Measurements from ENCODE around the gene ARHGEF4.
A peak's percentile ranks its signal among the peaks of the same experiment; 100 is the strongest.
"Not testable (repeated sequence)": the region's sequence is repeated elsewhere in the genome, so short reads cannot be mapped to it uniquely, and the experiment has no call there.

ARHGEF4 gene

DNA sequence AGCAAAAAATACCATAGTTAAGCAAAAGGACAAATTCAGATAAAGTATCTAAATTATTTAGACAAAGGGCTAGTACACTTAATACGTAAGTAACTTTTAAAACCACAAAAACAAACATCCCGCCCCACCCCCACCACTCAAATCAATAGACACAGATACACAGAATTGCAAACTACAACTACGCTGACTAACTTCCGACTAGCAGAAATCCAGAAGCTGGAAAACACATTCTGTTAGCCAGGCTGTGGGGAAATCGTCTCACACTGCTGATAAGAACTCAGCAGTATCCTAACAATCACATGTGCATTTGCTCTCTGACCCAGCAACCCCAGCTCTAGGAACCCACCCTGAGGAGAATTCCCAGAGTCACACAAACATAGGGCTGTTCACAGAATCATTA, 240.0 kb downstream of the ARHGEF4 start:
- TF ChIP-seq CTCF (IDR thresholded peaks at IDR 0.05; ENCODE audit: borderline replicate concordance, insufficient read depth, low read depth, low read length), result no peak
- H3K4me3 ChIP-seq (ENCODE audit: low read depth, low read length), result no peak overlapping the region

GRCh38 chr2:131077182-131077846, 240.6 kb downstream of the ARHGEF4 start:
- no peak for TF ChIP-seq CTCF (IDR thresholded peaks at IDR 0.05; ENCODE audit: borderline replicate concordance, insufficient read depth, low read depth, low read length)
- H3K4me3 ChIP-seq (ENCODE audit: low read depth, low read length), result no peak overlapping the region

- no peak for TF ChIP-seq CTCF (IDR thresholded peaks at IDR 0.05; ENCODE audit: borderline replicate concordance, insufficient read depth, low read depth, low read length)
- H3K4me3 ChIP-seq (ENCODE audit: low read depth, low read length), result no peak overlapping the region
Observed at GRCh38 chr2:131077966-131078365, 241.3 kb downstream of the ARHGEF4 start.

GRCh38 chr2:131079931-131080330, 243.2 kb downstream of the ARHGEF4 start:
- not testable (repeated sequence) for H3K4me3 ChIP-seq (ENCODE audit: low read depth, low read length)

- no peak for TF ChIP-seq CTCF (IDR thresholded peaks at IDR 0.05; ENCODE audit: borderline replicate concordance, insufficient read depth, low read depth, low read length)
- no peak overlapping the region for H3K4me3 ChIP-seq (ENCODE audit: low read depth, low read length)
Observed at GRCh38 chr2:131081190-131081589, 244.5 kb downstream of the ARHGEF4 start.

- TF ChIP-seq CTCF (IDR thresholded peaks at IDR 0.05; ENCODE audit: borderline replicate concordance, insufficient read depth, low read depth, low read length), result no peak
- H3K4me3 ChIP-seq (ENCODE audit: low read depth, low read length), result no peak overlapping the region
Observed at GRCh38 chr2:131085646-131086045, 248.9 kb downstream of the ARHGEF4 start.

DNA sequence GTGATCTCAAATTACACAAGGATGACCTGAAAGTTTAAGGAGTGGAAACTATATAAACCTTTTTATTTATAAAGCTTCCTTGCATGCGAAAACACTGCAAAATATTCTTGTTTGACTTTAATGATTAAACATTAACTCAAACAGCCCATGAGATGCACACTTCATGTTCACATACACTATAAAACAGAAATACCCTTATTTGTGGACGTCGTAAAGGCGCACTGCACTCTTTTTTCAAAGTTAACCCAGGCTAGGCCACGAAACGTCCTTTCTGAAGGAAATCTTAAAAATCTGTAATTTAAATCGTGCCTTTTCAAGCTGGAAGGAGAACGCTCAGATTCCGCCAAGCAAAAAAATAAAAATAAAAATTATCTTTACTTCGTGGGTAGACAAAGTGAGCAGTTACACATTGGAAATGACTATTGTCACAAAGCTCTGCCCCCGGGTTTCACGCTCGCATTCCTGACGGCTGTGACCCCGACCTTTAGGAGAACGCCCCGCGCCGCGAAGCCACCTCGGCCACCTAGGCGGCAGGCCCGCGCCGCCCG, 255.8 kb downstream of the ARHGEF4 start:
- H3K4me3 ChIP-seq (ENCODE audit: low read depth, low read length), result peak overlapping the region; percentile 68
- TF ChIP-seq CTCF (IDR thresholded peaks at IDR 0.05; ENCODE audit: borderline replicate concordance, insufficient read depth, low read depth, low read length), result no peak
